Measurements from ENCODE around the gene RNASE13. TPM values are rescaled to one million over a fixed set of nuclear protein-coding genes. Genes with fewer than 3 reads are reported as not detected.

The RNASE13 gene
- total and polyA plus RNA-seq, 2 of the 4 experiments (the other 2 are of a cell fraction), result not detected

DNA sequence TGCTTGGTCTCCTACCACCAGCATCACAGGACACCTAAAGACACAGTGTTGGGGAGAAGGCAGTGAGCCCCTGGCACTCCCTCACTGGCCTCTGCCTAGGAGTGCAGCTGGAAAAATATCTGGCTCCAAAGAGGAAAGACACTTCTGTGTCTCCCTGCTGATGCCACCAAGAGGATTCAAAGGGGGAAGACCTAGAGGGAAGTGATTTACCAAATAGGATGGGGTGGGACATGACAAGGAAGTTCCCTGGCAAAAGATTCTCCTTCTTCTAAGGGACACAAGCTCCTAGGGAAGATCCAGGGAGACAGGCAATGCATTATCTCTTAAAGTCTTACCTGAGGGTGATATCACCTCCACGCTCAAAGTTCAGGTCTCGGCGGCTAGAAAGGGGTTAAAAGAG, 15.8 kb downstream of the RNASE13 start:
- Histone ChIP-seq H3K9ac (ENCODE audit: low read depth, low read length) (no peak overlapping the region), H3K23ac (ENCODE audit: low read depth, low read length) (no peak overlapping the region), H3K36me3 (ENCODE audit: control insufficient read depth, insufficient read depth, low read length) (no peaks in the 10 kb centered on the region), H4K91ac (ENCODE audit: insufficient read depth, low read depth, low read length) (no peak overlapping the region), H3K4me1 (ENCODE audit: control insufficient read depth, insufficient read depth, low read length) (no peaks in the 10 kb centered on the region), H3K14ac (replicated peaks; ENCODE audit: low read depth, low read length) (no peak overlapping the region), H4K5ac (ENCODE audit: low read depth, low read length) (no peak overlapping the region), H3K27me3 (ENCODE audit: control insufficient read depth, insufficient read depth, low read length) (peaks cover 39% of the 10 kb centered on the region), H3K4me3 (ENCODE audit: insufficient read depth, low read depth, low read length) (no peak overlapping the region), H3K18ac (ENCODE audit: low read depth, low read length) (no peak overlapping the region), H2AFZ (replicated peaks; ENCODE audit: low read length, poor library complexity) (no peak overlapping the region), H3K9me3 (ENCODE audit: control insufficient read depth, insufficient read depth, low read length) (no peaks in the 10 kb centered on the region), H4K20me1 (ENCODE audit: insufficient read depth, low read length) (no peaks in the 10 kb centered on the region), H2BK5ac (ENCODE audit: low read depth, low read length, poor library complexity, severe bottlenecking) (no peak overlapping the region), H2BK20ac (ENCODE audit: low read depth, low read length) (no peak overlapping the region), H3K9me1 (ENCODE audit: insufficient read depth, low read length) (no peaks in the 10 kb centered on the region), H2AK9ac (replicated peaks; ENCODE audit: low read depth, low read length, poor library complexity) (no peak overlapping the region), H3K4ac (ENCODE audit: low read depth, low read length) (no peak overlapping the region), H4K8ac (ENCODE audit: low read depth in 2 of 2, low read length in 2 of 2) (no peak overlapping the region), H3K4me2 (ENCODE audit: low read depth, low read length) (no peak overlapping the region), H3K27ac (ENCODE audit: insufficient read depth, low read length) (no peak overlapping the region), H2BK120ac (ENCODE audit: low read depth, low read length) (no peak overlapping the region), H2AK5ac (ENCODE audit: low read depth, low read length) (no peak overlapping the region), H3K79me1 (ENCODE audit: low read depth in 1 of 2, low read length in 2 of 2) (no peaks in the 10 kb centered on the region), H3K56ac (ENCODE audit: extremely low read depth, insufficient read depth, low read length) (no peak overlapping the region), H2BK15ac (ENCODE audit: low read depth, low read length) (no peak overlapping the region)
- no CpG with 5 or more reads among the region's 3 CpGs for WGBS, 2 experiments (ENCODE audit: extremely low coverage in 2 of 2, insufficient read length in 1 of 2)
- BruUV-seq (replicated peaks), result no TSS peak
- no peak for DNase-seq
- intact Hi-C loops (cut with micrococcal nuclease) (no loop called here), in situ Hi-C loops (cut with MboI; ENCODE audit: low sequenced_read_pairs) (loop anchor here (5.0 kb wide), 1 partner anchor 84 kb away; the partner anchor contains the start of gene TMEM253), dilution Hi-C loops (cut with HindIII; ENCODE audit: low sequenced_read_pairs, unreplicated experiment) (no loop called here)
- CTCF ChIA-PET, result interaction anchor here (1.0 to 1.1 kb wide), 4 partner anchors 13 to 86 kb away, joined by 3 to 4 read pairs (median 3); no protein-coding TSS in a partner anchor
- TF ChIP-seq RCOR1 (IDR thresholded peaks at IDR 0.05; ENCODE audit: insufficient replicate concordance, low read length), result no peak
- TF ChIP-seq FOS (IDR thresholded peaks at IDR 0.05; ENCODE audit: low read depth, low read length), result no peak
- no peak for TF ChIP-seq MXI1 (IDR thresholded peaks at IDR 0.05; ENCODE audit: borderline replicate concordance, low read depth, low read length)
- TF ChIP-seq, protein P1, sequence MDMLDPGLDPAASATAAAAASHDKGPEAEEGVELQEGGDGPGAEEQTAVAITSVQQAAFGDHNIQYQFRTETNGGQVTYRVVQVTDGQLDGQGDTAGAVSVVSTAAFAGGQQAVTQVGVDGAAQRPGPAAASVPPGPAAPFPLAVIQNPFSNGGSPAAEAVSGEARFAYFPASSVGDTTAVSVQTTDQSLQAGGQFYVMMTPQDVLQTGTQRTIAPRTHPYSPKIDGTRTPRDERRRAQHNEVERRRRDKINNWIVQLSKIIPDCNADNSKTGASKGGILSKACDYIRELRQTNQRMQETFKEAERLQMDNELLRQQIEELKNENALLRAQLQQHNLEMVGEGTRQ (IDR thresholded peaks at IDR 0.05; ENCODE audit: low read depth, low read length), result no peak
- no peak for TF ChIP-seq RAD21 (IDR thresholded peaks at IDR 0.05; ENCODE audit: low read length)
- TF ChIP-seq POLR2A (IDR thresholded peaks at IDR 0.05; ENCODE audit: low read depth, low read length), result no peak
- no peak for TF ChIP-seq BHLHE40 (IDR thresholded peaks at IDR 0.05; ENCODE audit: low read depth, low read length)
- TF ChIP-seq CHD1 (IDR thresholded peaks at IDR 0.05; ENCODE audit: low read depth, low read length), result no peak
- no peak for TF ChIP-seq MAFK (IDR thresholded peaks at IDR 0.05; ENCODE audit: low read depth, low read length)
- TF ChIP-seq, protein P2, sequence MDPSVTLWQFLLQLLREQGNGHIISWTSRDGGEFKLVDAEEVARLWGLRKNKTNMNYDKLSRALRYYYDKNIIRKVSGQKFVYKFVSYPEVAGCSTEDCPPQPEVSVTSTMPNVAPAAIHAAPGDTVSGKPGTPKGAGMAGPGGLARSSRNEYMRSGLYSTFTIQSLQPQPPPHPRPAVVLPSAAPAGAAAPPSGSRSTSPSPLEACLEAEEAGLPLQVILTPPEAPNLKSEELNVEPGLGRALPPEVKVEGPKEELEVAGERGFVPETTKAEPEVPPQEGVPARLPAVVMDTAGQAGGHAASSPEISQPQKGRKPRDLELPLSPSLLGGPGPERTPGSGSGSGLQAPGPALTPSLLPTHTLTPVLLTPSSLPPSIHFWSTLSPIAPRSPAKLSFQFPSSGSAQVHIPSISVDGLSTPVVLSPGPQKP (IDR thresholded peaks at IDR 0.05; ENCODE audit: borderline replicate concordance, low read depth, low read length), result no peak
- no peak for ATAC-seq (ENCODE audit: low read depth)
- POLR2A ChIA-PET (ENCODE audit: unreplicated experiment), result no interaction called here

Data from IMR-90 (cell line).